Pons (tissue), 1 donor: ENCODE measurements around the gene GHR.
"Not testable (repeated sequence)": the region's sequence is repeated elsewhere in the genome, so short reads cannot be mapped to it uniquely, and the experiment has no call there.

ENCODE experiments used
- DNase-seq: peaks from one replicate; pipeline ENCODE4 v3.0.0-alpha.2; 2016; ENCODE audit warnings: low spot score

GHR gene

DNA sequence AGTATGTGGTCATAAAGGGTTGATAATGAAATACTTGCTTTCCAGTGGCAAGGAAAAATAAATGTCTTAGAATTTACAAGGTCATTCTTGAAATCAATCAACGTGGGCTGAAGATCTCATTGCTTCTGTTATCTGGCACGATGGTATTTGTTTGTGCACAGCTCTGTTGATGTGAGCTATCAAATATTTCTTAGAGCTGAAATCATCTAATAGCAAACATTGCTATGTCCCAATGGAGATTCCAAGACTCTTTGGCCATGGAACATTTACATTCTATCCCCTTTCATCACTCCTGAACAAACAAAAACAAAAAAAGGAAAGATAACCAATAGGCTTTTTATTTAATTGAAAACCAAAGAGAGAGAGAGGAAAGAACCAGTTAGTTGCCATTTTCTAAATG lies 221.9 kb downstream of the GHR start:
- no peak for DNase-seq

DNA sequence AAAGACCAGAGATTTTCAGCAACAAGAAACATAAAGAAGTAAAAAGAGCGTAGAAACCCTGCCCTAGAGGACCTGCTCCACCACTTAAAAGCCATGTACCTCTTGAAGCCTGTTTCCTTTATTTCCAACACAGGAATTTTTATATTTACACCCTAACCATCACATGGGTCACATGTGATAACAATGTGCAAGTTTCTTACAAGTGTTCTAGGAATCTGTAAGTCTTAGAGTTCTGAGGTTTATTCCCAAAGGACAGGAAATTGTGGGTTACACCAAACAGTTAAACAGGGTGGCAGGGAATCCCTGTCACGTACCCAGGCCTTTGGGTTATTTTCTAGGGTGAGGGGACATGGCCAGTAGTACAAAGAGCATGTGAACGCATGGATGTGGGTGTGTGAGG lies 224.8 kb downstream of the GHR start:
- DNase-seq, result no peak

DNA sequence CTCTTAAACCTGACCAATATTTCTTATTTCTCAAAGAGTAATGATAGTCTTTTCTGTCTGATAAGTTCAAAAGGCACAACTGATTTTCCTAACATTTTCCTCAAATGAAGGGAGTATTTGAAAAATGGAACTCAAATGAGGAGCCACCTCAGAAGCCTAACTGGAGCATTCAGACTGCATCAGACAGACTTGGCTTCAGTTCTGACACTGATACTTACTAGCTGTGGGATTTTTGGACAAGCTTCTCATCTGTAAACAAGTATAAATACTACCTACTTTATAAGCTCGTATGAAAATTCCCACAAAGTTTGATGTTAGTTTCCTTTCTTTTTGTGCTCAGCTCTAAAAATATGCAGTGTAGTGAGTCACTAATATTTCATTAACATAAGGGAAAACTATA lies 225.7 kb downstream of the GHR start:
- no peak for DNase-seq

DNA sequence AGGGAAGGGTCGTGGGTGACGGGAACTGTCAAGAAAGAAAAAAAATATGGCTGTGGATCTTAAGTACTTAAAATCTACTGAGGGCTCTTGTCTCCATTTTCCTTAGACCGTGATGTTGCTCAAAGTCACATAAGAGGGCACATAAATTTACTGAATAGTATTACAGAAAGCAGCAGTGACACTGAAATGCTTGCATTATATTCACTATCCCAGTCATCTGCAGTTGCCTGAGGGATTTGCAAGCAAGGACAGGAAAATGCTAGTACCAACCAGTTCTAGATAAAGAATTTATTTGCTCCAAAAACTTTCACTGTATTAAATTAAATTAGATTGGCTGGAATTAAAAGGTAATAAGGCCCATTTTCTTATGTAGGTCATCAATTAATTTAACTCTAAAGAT lies 226.8 kb downstream of the GHR start:
- no peak for DNase-seq

DNA sequence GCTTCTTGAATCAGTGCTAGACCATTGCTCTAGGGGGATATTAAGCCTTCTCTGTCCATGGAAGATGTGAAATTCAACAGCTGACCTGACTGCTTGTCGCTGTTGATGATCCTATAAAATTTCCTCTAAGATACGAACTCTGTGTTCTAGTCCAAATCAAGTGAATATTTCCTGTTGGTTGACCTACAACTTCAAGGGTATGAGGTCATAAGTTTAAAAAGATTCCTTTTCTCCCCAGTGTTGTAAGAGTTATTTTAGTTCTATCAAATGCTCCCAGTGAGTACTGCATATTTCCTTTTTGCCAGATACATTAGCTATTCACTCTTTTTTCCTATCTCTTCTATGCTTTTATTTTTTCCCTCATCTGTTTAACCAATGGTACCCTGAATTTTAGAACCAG lies 230.5 kb downstream of the GHR start:
- no peak for DNase-seq

DNA sequence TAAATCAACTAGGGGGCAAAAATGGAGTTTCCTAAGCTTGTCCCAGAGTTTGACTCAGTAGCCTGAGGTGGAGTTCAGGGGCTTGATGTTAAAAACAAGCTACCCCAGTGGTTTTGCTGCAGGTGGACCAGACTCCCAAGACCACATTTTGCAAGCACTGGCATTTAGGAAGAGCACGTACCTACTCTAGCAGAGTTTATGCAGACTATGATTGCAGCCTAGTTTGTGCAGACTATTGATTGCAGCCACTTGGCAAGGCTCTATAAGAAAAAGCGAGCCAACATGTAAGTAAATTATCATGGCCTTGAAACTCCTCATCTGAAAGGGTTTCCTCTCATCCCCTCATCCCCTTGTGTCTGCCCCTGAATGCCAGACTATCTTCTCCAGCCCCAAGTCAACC lies 231.4 kb downstream of the GHR start:
- no peak for DNase-seq

DNA sequence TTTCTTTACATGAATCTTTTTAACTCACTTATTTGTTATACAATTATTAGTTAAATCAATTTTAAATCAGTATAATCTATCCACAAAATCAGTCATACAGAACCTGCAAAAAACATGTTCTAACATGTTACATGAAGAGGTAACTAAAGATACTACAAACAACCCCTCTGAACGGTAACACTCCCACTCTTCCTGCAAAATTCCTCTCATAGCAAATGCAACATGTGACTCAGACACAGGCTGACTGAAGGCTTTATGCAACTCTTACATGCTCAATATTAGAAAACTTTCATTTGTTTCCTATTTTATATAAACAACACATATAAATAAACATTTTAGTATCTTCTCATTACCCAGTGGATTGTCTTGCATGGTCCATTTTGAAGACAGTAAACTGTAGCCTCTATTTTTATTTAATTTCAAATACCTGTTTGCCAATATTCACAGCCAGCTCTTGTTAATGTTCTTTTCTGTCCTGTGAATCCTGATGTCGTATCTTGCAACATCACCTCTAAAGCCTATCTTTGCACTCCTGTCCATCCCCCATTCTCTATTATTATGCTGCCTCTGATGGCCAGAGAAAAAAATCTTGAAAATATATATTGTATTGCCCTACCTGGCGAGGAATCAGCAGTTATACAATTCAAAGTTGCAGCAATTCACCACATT lies 232.9 kb downstream of the GHR start:
- DNase-seq, result no peak

DNA sequence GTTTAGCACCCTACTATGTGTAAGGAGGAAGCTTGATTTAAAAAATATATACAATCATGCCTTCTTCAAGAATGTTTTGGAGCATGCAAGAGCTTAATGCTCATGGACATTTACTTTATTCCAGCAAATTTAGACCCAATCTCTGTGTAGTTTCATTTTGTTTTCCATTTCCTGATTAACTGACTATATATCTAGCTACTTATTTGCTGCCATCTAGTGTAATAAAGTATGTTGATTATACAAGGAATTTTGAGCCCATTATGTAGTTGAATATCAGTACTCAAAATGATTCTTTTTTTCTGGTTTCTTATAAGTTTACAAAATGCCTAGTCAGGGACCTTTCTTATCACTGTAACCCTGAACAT lies 233.4 kb downstream of the GHR start:
- peak; percentile 15 for DNase-seq

DNA sequence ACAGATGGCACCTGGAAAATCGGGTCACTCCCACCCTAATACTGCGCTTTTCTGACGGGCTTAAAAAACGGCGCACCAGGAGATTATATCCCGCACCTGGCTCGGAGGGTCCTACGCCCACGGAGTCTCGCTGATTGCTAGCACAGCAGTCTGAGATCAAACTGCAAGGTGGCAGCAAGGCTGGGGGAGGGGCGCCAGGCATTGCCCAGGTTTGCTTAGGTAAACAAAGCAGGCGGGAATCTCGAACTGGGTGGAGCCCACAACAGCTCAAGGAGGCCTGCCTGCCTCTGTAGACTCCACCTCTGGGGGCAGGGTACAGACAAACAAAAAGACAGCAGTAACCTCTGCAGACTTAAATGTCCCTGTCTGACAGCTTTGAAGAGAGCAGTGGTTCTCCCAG lies 236.6 kb downstream of the GHR start:
- not testable (repeated sequence) for DNase-seq

DNA sequence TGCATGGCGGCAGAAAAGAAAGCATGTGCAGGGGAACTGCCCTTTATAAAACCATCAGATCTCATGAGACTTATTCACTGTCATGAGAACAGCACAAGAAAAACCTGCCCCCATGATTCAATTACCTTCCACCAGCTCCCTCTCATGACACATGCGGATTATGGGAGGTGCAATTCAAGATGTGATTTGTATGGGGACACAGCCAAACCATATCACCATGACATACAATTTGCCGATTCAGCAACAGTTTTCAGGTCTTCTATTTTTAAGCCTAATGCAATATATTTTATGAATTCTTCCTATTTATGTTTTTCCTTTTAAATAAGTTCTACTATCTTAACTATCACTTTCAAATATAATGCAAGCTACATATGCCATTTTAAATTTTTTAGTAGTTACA lies 242.6 kb downstream of the GHR start:
- DNase-seq, result no peak

DNA sequence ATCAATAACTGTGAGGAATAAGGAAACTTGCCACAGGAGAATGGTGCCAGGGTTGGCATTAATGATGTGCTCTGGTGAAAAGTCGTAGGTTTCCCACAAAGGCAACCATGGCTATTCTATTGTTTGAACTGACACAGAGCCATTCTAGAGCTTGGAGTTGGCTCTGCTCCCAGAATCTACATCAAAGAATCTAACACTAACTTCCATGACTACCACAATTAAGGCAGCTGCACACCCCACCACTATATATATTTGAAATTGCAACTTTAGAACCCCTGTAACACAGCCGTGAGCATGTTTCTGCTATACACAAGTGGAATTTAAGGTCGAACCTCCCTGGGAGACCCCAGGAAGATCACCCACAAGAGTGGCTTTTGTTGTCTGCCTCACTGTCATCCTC lies 243.6 kb downstream of the GHR start:
- peak; percentile 61 for DNase-seq

DNA sequence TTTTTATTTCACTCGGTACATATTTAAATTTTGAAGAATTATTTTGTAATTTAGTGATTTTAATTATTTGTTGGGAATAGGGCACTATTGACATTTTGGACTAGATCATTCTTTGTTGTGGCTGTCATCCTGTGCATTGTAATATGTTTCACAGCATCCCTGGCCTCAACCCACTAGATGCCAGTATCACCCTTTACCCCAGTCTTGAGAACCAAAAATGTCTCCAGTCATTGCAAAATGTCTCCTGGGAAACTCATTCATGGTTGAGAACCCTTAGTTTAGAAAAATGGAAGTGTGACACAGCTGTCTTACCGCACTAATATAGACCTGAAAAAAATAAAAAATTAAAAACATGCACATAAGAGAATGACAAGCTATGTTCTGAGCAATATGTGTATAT lies 245.0 kb downstream of the GHR start:
- DNase-seq, result no peak

DNA sequence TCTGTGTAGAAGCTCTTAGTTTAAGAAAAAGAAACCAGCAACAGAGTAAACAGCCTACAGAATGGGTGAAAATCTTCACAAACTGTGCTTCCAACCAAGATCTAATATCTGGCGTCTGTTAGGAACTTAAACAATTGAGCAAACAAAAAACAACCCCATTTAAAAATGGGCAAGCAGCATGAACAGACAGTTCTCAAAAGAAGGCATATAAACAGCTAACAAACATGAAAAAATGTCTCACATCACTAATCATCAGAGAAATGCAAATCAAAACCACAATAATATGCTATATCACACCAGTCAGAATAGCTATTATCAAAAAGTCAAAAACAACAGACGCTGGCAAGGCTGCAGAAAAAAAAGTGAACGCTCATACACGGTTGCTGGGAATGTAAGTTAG lies 249.7 kb downstream of the GHR start:
- no peak for DNase-seq

DNA sequence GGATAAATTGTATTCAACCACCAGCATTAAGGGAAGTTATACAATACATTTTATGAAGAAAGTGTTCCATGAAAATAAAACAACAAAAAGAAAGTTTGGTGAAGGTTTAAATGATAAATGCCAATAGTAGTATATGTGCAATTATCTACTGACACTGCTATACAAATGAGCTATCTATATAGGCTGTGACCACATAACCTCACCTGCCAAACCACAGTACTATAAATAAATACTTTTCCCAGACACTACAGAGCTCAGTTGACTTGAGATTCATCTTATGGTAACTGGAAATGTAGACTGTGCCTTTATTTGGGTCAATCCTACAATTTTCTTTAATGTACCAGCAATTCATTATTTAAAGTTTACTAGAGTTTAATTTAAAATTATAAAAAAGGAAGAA lies 252.4 kb downstream of the GHR start:
- no peak for DNase-seq

DNA sequence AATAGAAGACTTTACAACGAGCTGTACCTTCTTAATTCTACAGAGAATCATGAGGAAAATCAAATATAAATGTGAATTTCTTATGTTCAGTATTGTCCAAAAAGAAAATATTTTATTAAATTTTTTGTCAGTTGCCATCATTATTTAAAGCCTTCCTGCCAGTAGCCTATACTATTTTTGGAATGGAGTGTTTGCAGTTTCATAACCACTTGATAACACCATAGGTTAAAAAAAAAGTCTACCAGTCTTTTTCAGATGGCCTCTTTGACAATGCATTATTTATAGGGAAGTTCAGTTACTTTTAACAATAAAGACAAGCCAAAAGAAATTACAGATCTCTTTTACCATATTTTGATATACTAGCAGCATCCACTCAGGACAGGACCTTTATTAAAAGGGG lies 253.1 kb downstream of the GHR start:
- DNase-seq, result no peak

DNA sequence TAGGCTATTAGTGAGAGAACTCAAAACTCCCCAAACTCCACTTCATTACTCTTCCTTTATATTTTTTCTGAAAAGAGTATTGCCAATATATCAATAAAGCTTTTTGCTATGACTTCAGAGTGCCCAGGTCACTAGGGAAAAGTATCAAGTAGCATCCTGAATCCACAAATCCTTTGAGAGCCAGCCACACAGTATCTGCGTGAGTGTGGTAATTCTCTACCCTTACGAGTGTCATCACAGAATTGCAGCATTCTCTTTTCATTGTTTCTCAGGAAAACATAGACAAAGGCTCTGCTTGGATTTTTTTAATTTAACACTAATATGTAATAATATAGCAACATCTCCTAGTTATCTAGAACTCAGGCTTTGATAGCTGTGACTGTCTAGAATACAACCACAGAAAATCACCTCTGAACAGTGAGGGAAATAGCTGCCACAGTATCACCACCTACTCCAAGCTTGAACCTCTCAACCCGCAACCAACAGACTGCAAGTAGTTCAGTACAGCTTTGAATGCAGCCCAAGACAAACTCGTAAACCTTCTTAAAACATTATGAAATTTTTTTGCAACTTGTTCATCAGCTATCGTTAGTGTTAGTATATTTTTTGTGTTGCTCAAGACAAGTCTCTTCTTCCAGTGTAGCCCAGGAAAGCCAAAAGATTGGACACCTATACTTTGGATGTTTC lies 254.1 kb downstream of the GHR start:
- no peak for DNase-seq

DNA sequence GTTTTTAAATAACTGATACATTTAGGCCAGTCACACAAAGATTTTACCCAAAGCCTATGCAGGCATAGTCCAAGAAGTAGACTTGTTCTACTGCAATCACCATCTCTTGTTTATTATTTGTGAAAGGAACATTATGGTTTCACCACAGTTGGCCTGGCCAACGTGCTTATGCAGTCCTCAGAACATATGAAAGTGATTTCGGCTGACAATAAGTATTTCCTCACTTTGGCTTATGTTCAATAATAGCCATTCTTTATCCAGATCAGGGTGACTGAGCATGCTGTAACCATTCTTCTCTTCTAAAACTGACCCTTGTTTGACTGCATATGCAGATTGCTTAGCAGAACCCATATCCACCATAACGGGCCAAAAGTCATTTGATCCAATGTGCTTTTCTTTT lies 256.8 kb downstream of the GHR start:
- no peak for DNase-seq

DNA sequence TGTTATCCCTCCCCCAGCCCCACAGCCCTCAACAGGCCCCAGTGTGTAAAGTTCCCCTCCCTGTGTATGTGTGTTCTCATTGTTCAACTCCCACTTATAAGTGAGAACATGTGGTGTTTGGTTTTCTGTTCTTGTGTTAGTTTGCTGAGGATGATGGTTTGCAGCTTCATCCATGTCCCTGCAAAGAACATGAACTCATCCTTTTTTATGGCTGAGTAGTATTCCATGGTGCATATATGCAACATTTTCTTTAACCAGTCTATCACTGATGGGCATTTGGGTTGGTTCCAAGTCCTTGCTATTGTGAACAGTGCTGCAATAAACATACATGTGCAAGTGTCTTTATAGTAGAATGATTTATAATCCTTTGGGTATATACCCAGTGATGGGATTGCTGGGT lies 261.8 kb downstream of the GHR start:
- not testable (repeated sequence) for DNase-seq

DNA sequence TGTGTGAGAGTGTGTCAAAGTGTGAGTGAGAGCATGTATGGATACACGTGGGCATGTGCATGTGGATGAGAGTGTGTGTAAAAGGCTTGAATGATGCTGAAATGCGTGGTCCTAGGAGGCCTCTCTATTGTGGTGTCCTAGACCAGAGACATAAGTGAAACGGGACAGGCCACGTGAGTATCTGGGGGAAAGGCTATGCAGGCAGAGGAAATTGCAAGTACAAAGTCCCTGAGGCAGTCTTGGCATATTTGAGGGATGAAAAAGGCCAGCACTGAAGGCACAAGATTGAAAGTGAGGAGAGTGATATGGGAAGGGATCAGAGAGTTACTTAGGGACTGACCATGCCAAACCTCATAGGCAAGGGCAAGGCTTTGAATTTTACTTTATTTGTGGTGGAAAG lies 266.2 kb downstream of the GHR start:
- DNase-seq, result no peak

DNA sequence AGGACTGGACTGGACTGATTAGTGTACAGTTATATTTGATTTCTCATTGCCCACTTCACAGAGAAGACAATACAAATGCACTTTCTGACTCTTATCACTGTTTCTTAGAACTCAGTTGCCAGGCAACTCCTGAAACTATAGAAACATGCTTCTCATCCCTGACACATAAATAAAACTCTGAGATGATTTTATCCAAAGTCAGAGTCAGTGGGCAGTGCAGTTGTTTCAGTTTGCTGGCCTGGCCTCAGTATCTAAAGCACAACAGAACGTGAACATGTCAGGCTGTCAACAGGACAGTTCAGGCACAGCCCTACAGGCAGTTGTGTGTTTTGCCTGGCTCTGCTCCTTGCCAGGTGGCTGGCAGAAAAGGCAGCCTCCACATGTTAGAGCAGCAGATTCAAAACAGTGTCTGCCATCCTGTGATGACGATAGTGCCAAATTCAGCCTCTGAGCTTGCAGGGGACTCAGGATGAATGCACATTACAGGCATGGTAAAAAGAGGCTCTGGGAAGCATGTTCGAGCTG lies 268.2 kb downstream of the GHR start:
- DNase-seq, result no peak

DNA sequence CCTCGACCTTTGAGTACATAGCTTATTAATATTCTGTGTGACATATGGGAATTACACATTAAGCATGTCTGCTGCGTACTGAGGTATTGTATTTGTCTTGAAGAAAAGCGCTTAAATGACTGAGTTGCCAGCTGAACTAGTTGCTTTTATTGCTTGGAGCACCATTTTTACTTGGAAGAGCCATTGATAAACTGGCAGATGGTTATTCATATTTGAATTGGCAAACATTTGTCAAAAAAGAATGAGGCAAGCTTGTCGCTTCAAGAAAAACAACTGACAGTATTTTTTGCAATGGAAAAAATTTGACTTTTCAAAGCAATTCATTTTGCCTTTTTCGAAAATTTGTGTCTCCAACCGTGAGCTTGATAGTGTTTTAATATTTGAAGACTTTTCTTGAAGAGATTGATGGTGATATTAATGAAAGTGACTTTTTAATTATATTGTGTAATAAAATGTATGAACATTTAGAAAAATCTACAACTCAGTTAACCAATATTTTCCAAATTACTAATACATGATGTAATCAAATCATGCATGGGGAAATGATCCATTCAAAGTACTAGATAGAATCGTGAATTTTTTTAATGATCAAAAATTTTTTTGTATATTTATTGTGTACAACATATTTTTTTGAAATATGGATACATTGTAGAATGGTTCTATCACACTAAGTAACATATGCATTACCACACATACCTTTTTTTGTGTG lies 278.3 kb downstream of the GHR start:
- DNase-seq, result no peak

DNA sequence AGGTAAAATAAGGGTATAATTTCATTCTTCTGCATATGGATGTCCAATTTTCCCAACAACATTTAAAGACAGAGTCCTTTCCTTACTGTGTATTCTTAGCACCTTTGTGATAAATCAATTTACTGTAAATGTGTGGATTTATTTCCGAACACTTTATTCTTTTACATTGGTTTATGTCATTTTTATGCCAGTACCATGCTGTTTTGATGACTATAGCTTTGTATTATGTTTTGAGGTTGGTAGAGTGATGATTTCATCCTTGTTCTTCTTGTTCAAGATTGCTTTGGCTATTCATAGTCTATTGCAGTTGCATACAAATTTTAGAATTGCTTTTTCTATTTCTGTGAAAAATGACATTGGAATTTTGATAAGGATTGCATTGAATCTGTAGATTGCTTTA lies 280.0 kb downstream of the GHR start:
- no peak for DNase-seq

DNA sequence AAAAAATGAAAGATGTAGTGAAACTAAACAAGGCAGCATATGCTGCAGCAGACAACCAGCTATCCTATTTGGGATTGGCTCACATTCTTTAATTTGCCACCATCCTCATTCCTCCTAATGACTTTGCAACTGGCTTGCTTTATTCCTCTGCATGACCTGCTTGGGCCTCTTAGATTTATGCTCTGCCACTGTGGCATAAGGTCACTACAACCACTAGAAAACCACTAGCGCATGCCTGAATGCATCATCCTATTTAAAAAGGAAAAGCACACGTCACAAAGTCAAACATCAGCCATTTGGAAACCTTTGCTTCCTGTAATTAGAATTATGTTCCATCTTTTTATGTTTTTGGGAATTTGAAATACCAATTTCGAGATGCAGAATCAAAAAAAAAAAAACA lies 292.5 kb downstream of the GHR start:
- no peak for DNase-seq
